Measurements from ENCODE around the gene M1AP. TPM values are rescaled to one million over a fixed set of nuclear protein-coding genes. Genes with fewer than 3 reads are reported as not detected.

The M1AP gene
- total and polyA plus RNA-seq, 11 donors: 0.07 to 0.88 (median 0.21) TPM; not detected in 6

GRCh38 chr2:74682501-74682900 lies 34.4 kb upstream of the M1AP start:
- Histone ChIP-seq H3K4me3 (no peak overlapping the region), H3K36me3 (peaks cover 0 to 16% (median 10%) of the 10 kb centered on the region in 9 donors), H3K4me1 (no peaks in the 10 kb centered on the region), H3K27ac (no peak overlapping the region), H3K27me3 (no peaks in the 10 kb centered on the region), H3K9me3 (no peaks in the 10 kb centered on the region)
- no peak for TF ChIP-seq POLR2A (IDR thresholded peaks at IDR 0.05)
- DNase-seq: no peak
- intact Hi-C loops (cut with DNase I): no loop called here
- ATAC-seq: no peak

- TF ChIP-seq POLR2A (IDR thresholded peaks at IDR 0.05) (no peak), CTCF (IDR thresholded peaks at IDR 0.05) (no peak)
- H3K27ac ChIP-seq: no peak overlapping the region
- DNase-seq (no peak), ATAC-seq (no peak)
- H3K36me3 ChIP-seq: peaks cover 0 to 42% (median 31%) of the 10 kb centered on the region in 9 donors
- H3K27me3 ChIP-seq: no peaks in the 10 kb centered on the region
- no peaks in the 10 kb centered on the region for H3K4me1 ChIP-seq
- WGBS, 4 donors: 90 to 97% (median 96%) methylated on average over 11 to 15 of the region's 15 CpGs
- intact Hi-C loops (cut with DNase I): no loop called here
- no peak overlapping the region for H3K4me3 ChIP-seq
- H3K9me3 ChIP-seq: no peaks in the 10 kb centered on the region
Measured at GRCh38 chr2:74679615-74680014, 31.5 kb upstream of the M1AP start.

- ATAC-seq (no peak), DNase-seq (no peak)
- no peaks in the 10 kb centered on the region for H3K27me3 ChIP-seq
- no peaks in the 10 kb centered on the region for H3K4me1 ChIP-seq
- WGBS, 4 donors: 92 to 96% (median 93%) methylated on average over 4 of the region's 4 CpGs
- no peak for TF ChIP-seq CTCF (IDR thresholded peaks at IDR 0.05)
- TF ChIP-seq POLR2A (IDR thresholded peaks at IDR 0.05): no peak
- no peak overlapping the region for H3K27ac ChIP-seq
- H3K4me3 ChIP-seq: no peak overlapping the region
- intact Hi-C loops (cut with DNase I): no loop called here
- no peaks in the 10 kb centered on the region for H3K9me3 ChIP-seq
- peaks cover 0 to 55% (median 34%) of the 10 kb centered on the region in 9 donors for H3K36me3 ChIP-seq
Measured at GRCh38 chr2:74676331-74676730, 28.2 kb upstream of the M1AP start.

- H3K27me3 ChIP-seq: no peaks in the 10 kb centered on the region
- H3K9me3 ChIP-seq: no peaks in the 10 kb centered on the region
- DNase-seq: no peak
- no peak for ATAC-seq
- H3K36me3 ChIP-seq: peaks cover 0 to 54% (median 34%) of the 10 kb centered on the region in 9 donors
- no peak for TF ChIP-seq POLR2A (IDR thresholded peaks at IDR 0.05)
- no peak for TF ChIP-seq CTCF (IDR thresholded peaks at IDR 0.05)
- intact Hi-C loops (cut with DNase I): no loop called here
- WGBS, 4 donors: 86 to 91% (median 88%) methylated on average over 6 of the region's 6 CpGs
- no peaks in the 10 kb centered on the region for H3K4me1 ChIP-seq
- H3K4me3 ChIP-seq: no peak overlapping the region
- H3K27ac ChIP-seq: no peak overlapping the region
Measured at GRCh38 chr2:74675090-74675489, 27.0 kb upstream of the M1AP start.

- Histone ChIP-seq H3K9me3 (no peaks in the 10 kb centered on the region), H3K36me3 (peaks cover 0 to 43% (median 23%) of the 10 kb centered on the region in 9 donors), H3K4me3 (no peak overlapping the region), H3K27ac (no peak overlapping the region), H3K4me1 (no peaks in the 10 kb centered on the region), H3K27me3 (no peaks in the 10 kb centered on the region)
- DNase-seq (no peak), ATAC-seq (no peak)
- intact Hi-C loops (cut with DNase I): no loop called here
- WGBS, 4 donors: 84 to 96% (median 88%) methylated on average over 7 of the region's 7 CpGs
- TF ChIP-seq CTCF (IDR thresholded peaks at IDR 0.05) (no peak), POLR2A (IDR thresholded peaks at IDR 0.05) (no peak)
Measured at GRCh38 chr2:74673826-74674528, 25.8 kb upstream of the M1AP start.

Measured in heart left ventricle (tissue), 16 donors.